22Rv1 (cell line): Measurements from ENCODE around the gene NUP188.

Source experiments
- ZFX ChIP-seq: fragments of 450-650 bp; IDR thresholded peaks from 2 replicates; pipeline ENCODE4 v1.6.1; 2017; ENCODE audit warnings: antibody characterized with exemption, borderline replicate concordance
- TF ChIP-seq, protein P1 (sequence below): fragments of 450-650 bp; IDR thresholded peaks from 2 replicates; pipeline ENCODE4 v1.5.1; 2017; ENCODE audit warnings: mild to moderate bottlenecking

DNA sequence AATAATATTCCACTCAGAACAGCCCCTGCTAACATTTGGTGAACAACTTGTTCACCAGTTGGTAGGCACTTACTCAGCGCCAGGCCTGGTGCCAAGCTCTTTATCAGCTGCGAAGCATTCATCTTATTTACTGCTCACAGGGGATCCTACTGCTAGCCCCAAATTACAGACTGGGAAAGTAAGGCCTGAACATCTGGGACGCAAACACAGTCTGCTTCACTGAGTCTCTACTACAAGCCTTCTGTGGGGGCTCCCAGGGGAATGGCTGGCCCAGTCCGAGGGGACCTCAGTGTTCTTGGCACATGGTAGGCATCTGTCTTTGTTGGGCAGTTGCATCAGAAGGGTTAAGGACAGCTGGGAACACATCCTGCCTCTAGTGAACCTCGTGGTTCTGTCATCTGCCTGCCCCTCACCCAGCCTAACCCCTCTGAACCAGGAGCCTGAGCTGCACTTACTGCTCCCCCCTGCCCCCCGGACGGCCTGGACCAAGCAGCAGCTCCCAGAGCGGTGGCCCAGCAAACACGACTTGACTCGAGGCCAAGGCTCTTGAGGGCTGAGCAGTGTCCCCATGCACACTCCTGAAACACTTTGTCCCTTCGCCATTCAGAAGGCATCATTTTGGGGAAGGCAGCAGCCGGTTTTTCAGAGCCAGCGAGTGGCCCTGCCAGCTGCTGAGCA, 27.0 kb upstream of the NUP188 start, which contains the start of gene PHYHD1:
- TF ChIP-seq, protein P1, sequence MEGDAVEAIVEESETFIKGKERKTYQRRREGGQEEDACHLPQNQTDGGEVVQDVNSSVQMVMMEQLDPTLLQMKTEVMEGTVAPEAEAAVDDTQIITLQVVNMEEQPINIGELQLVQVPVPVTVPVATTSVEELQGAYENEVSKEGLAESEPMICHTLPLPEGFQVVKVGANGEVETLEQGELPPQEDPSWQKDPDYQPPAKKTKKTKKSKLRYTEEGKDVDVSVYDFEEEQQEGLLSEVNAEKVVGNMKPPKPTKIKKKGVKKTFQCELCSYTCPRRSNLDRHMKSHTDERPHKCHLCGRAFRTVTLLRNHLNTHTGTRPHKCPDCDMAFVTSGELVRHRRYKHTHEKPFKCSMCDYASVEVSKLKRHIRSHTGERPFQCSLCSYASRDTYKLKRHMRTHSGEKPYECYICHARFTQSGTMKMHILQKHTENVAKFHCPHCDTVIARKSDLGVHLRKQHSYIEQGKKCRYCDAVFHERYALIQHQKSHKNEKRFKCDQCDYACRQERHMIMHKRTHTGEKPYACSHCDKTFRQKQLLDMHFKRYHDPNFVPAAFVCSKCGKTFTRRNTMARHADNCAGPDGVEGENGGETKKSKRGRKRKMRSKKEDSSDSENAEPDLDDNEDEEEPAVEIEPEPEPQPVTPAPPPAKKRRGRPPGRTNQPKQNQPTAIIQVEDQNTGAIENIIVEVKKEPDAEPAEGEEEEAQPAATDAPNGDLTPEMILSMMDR: no peak
- no peak for TF ChIP-seq ZFX
